ENCODE results near the gene ENTR1.

GRCh38 chr9:136395345-136396218 is 14.8 kb downstream of the ENTR1 start:
- TF ChIP-seq RAD21 (IDR thresholded peaks at IDR 0.05; ENCODE audit: low read length) (no peak), POLR2A (IDR thresholded peaks at IDR 0.05; ENCODE audit: low read depth, low read length) (no peak), ELK1 (IDR thresholded peaks at IDR 0.05; ENCODE audit: borderline replicate concordance, low read depth, low read length) (no peak), CEBPB (IDR thresholded peaks at IDR 0.05; ENCODE audit: low read depth, low read length) (no peak), MXI1 (IDR thresholded peaks at IDR 0.05; ENCODE audit: borderline replicate concordance, low read depth, low read length) (no peak), SMC3 (IDR thresholded peaks at IDR 0.05; ENCODE audit: low read depth, low read length) (no peak), USF2 (IDR thresholded peaks at IDR 0.05; ENCODE audit: low read depth, low read length) (no peak)
- TF ChIP-seq, protein P1, sequence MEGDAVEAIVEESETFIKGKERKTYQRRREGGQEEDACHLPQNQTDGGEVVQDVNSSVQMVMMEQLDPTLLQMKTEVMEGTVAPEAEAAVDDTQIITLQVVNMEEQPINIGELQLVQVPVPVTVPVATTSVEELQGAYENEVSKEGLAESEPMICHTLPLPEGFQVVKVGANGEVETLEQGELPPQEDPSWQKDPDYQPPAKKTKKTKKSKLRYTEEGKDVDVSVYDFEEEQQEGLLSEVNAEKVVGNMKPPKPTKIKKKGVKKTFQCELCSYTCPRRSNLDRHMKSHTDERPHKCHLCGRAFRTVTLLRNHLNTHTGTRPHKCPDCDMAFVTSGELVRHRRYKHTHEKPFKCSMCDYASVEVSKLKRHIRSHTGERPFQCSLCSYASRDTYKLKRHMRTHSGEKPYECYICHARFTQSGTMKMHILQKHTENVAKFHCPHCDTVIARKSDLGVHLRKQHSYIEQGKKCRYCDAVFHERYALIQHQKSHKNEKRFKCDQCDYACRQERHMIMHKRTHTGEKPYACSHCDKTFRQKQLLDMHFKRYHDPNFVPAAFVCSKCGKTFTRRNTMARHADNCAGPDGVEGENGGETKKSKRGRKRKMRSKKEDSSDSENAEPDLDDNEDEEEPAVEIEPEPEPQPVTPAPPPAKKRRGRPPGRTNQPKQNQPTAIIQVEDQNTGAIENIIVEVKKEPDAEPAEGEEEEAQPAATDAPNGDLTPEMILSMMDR (conservative IDR thresholded peaks at IDR 0.05; ENCODE audit: low read depth, low read length) = no peak

Measured in IMR-90 (cell line).